Measurements from ENCODE around the gene MED27.
A peak's percentile ranks its signal among the peaks of the same experiment; 100 is the strongest.

MED27 gene

DNA sequence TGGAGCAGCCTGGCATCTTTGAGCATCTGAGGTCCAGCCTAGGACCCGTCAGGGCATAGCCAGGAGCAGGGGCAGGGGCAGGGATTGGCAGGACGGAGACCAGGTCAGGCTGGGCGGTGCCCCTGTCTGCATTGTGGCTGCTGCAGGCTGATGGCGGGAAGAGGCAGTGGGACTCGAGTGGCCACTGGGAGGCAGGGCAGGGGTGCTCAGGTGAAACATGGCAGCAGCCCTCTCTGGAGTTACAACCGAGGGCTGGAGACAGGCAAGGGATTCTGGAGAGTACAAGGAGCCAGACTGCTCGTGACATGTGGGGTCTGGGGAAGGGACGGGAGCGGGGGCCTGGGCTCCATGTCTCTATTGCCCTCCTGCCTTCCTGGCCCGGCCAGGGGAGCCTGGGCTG, 242.4 kb downstream of the MED27 start:
- TF ChIP-seq, protein P1, sequence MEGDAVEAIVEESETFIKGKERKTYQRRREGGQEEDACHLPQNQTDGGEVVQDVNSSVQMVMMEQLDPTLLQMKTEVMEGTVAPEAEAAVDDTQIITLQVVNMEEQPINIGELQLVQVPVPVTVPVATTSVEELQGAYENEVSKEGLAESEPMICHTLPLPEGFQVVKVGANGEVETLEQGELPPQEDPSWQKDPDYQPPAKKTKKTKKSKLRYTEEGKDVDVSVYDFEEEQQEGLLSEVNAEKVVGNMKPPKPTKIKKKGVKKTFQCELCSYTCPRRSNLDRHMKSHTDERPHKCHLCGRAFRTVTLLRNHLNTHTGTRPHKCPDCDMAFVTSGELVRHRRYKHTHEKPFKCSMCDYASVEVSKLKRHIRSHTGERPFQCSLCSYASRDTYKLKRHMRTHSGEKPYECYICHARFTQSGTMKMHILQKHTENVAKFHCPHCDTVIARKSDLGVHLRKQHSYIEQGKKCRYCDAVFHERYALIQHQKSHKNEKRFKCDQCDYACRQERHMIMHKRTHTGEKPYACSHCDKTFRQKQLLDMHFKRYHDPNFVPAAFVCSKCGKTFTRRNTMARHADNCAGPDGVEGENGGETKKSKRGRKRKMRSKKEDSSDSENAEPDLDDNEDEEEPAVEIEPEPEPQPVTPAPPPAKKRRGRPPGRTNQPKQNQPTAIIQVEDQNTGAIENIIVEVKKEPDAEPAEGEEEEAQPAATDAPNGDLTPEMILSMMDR (IDR thresholded peaks at IDR 0.05; ENCODE audit: low read depth, low read length) = peak; percentile 31
- H3K4me3 ChIP-seq (ENCODE audit: low read depth, low read length) = no peak overlapping the region
- DNase-seq (ENCODE audit: low read depth, low spot score) = no peak
- in situ Hi-C loops (cut with HindIII; ENCODE audit: low sequenced_read_pairs) = no loop called here

DNA sequence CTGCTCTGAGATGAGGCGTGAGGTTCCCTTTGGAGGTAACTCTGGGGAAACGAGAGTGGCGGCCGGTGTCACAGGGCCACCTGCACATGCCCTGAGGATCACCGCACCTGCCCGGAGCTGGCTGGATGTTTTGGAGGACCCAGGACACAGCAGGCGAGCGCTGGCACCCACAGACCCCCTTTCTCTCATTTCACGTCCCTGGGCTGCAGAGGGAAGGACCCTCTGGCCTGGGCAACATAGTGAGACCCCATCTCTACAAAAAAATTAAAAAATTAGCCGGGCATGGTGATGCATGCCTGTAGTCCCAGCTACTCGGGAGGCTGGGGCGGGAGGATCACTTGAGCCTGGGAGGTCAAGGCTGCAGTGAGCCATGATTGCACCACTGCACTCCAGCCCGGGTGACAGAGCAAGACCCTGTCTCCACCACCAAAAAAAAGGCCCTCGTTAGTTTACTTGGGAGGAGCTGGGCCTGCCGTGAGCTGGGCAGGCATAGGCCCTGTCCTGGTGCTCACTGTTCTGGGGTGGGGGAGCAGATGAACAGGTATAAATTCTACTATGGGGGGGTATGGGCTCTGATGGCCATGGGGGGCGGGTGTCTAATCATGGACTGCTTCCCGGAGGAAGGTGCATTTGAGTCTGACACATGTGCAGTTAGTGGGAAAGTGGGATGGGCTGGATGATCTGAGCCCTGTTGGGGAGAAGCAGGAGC, 242.9 kb downstream of the MED27 start:
- no peak overlapping the region for H3K4me3 ChIP-seq (ENCODE audit: low read depth, low read length)
- in situ Hi-C loops (cut with HindIII; ENCODE audit: low sequenced_read_pairs) = no loop called here
- DNase-seq (ENCODE audit: low read depth, low spot score) = no peak
- TF ChIP-seq, protein P1 (IDR thresholded peaks at IDR 0.05; ENCODE audit: low read depth, low read length) = no peak

DNA sequence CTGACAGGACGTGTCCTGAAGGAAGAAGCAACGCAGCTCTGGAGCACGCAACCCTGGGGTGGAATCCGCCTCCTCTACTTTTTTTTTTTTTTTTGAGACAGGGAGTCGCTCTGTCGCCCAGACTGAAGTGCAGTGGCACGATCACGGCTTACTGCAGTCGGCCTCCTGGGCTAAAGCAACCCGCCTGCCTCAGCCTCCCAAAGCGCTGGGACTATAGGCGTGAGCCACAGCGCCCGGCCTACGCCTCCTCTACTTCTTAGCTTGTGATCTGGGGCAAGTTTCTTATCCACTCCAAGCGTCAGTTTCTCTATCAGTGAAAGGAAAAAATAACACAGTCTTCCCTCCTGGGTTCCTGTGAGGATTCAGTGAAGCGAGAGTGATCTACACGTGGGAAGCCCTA, 243.6 kb downstream of the MED27 start:
- in situ Hi-C loops (cut with HindIII; ENCODE audit: low sequenced_read_pairs) = no loop called here
- no peak overlapping the region for H3K4me3 ChIP-seq (ENCODE audit: low read depth, low read length)
- DNase-seq (ENCODE audit: low read depth, low spot score) = no peak
- TF ChIP-seq, protein P1 (IDR thresholded peaks at IDR 0.05; ENCODE audit: low read depth, low read length) = no peak

DNA sequence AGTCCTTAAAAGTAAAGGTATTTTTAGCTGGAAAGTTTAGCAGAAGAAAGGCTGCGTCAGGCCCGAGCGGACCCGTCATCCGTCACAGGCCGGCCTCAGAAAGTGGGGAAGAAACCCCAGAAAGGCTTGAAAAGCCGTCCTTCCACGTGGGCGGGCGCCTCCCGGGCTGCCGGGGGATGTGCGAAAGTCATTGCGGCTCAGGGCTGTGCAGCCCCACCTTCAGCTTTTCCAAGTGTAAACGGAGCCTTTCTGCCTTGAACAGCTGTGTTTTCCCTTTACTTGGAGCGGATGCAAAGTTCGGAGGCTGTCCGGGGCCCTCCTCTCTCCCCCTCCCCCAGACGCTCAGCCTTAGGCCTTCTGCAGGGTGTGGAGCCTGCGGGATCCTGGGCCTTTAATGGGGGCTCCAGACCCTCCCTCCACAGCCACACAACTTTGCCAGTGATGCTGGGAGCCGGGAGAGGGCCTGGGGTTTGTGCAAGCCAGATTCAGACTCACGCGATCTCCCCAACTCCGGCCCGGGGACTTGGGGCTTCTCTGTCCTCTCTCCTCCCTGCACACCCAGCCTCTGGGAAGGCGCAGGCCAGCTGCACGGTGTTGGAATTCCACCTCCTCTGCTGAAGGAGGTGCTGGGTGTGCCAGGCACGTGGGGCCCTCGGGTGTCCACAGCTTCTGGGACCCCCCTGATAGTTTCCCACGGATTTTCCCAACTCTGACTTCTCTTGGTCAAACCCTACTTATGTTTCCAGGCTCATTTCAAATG, 244.3 kb downstream of the MED27 start:
- in situ Hi-C loops (cut with HindIII; ENCODE audit: low sequenced_read_pairs) = no loop called here
- no peak overlapping the region for H3K4me3 ChIP-seq (ENCODE audit: low read depth, low read length)
- DNase-seq (ENCODE audit: low read depth, low spot score) = no peak
- TF ChIP-seq, protein P1 (IDR thresholded peaks at IDR 0.05; ENCODE audit: low read depth, low read length) = no peak

DNA sequence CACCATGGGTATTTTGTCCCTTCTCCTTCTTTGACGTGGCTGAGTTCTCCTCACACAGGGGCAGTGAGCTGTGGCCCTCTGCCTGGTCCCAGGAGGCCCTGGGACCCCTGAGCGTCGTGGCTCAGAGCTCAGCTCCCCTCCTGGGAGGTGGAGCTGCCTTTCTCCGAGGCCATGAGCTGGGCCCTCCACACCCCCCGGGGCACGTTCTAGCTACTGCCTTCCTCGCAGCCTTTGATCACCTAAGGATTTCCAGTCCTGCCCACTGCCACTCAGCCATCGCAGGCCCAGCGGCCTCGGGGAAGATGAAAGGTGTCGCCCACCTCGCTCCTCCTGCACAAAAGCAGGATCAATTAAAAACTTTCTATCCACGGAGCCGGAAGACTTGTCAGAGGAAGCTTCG, 244.9 kb downstream of the MED27 start:
- DNase-seq (ENCODE audit: low read depth, low spot score) = no peak
- TF ChIP-seq, protein P1 (IDR thresholded peaks at IDR 0.05; ENCODE audit: low read depth, low read length) = no peak
- in situ Hi-C loops (cut with HindIII; ENCODE audit: low sequenced_read_pairs) = no loop called here
- no peak overlapping the region for H3K4me3 ChIP-seq (ENCODE audit: low read depth, low read length)

DNA sequence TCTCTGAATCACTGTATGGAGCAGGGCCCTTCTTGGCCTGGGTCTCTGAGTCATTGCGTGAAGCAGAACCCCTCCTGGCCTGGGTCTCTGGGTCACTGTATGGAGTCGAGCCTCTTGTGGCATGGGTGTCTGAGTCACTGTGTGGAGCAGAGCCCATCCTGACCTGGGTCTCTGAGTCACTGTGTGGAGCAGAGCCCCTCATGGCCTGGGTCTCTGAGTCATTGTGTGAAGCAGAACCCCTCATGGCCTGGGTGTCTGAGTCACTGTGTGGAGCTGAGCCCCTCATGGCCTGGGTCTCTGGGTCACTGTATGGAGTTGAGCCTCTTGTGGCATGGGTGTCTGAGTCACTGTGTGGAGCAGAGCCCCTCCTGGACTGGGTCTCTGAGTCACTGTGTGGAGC, 245.8 kb downstream of the MED27 start:
- no peak for DNase-seq (ENCODE audit: low read depth, low spot score)
- TF ChIP-seq, protein P1 (IDR thresholded peaks at IDR 0.05; ENCODE audit: low read depth, low read length) = no peak
- no peak overlapping the region for H3K4me3 ChIP-seq (ENCODE audit: low read depth, low read length)
- in situ Hi-C loops (cut with HindIII; ENCODE audit: low sequenced_read_pairs) = no loop called here
